Esophagus squamous epithelium (tissue), 5 donors: Measurements from ENCODE around the gene ACTR3. TPM values are rescaled to one million over a fixed set of nuclear protein-coding genes. Genes with fewer than 3 reads are reported as not detected.

Experiments
- DNase-seq: peaks from one replicate; lab custom pipeline; 2025; lab: John Stamatoyannopoulos, UW
- H3K27ac ChIP-seq, 4 donors: fragments of 200-600 bp; sonication (generic); one replicate each; pipeline ENCODE4 v1.5.1; 2016 to 2019; ENCODE audit warnings: mild to moderate bottlenecking in 1 of 4
- H3K27me3 ChIP-seq, 4 donors: fragments of 200-600 bp; sonication (generic); 1 replicate in 3 of 4; 2 replicates in 1 of 4; pipeline versions ENCODE4 v1.5.1 to v1.6.0; 2017 to 2021; ENCODE audit warnings: antibody characterized with exemption in 1 of 4
- H3K36me3 ChIP-seq, 3 donors: fragments of 200-600 bp; sonication (generic); one replicate each; pipeline ENCODE4 v1.5.1; 2016 to 2019
- H3K4me1 ChIP-seq, 3 donors: fragments of 200-600 bp; sonication (generic); one replicate each; pipeline ENCODE4 v1.5.1; 2017 to 2019
- H3K4me3 ChIP-seq, 4 donors: fragments of 200-600 bp; sonication (generic); 1 replicate in 3 of 4; 2 replicates in 1 of 4; pipeline ENCODE4 v1.5.1; 2016 to 2019; ENCODE audit warnings: mild to moderate bottlenecking in 2 of 4, moderate library complexity in 1 of 4
- H3K9me3 ChIP-seq, 3 donors: fragments of 200-600 bp; sonication (generic); one replicate each; pipeline ENCODE4 v1.5.1; 2016 to 2019
- CTCF ChIP-seq, 6 experiments: fragments of 450-650 bp in 4 of 6; fragments of 200-600 bp in 2 of 6; sonication (generic) in 2 of 6; IDR thresholded peaks; one replicate each; pipeline ENCODE4 v1.5.1; 2016 to 2019; ENCODE audit warnings: antibody characterized with exemption in 6 of 6, mild to moderate bottlenecking in 4 of 6, moderate library complexity in 4 of 6
- POLR2A ChIP-seq, 4 donors: fragments of 450-650 bp; IDR thresholded peaks; one replicate each; pipeline ENCODE4 v1.6.1; 2017; ENCODE audit warnings: antibody characterized with exemption in 4 of 4, mild to moderate bottlenecking in 4 of 4, moderate library complexity in 3 of 4
- WGBS, 2 donors: methylation state at CpG; one replicate each; pipeline ENCODE4 v1.1.5; 2018; 5-methylcytosine and 5-hydroxymethylcytosine counted together
- intact Hi-C: fragments of 100-400 bp; cut with DNase I; formaldehyde crosslinking; loops from one replicate; pipeline ENCODE4 v1.15.0; 2022
- total RNA-seq, 4 donors: library from RNA; depleted of rRNA; stranded (reverse); fragments of >200 nt; gene quantifications; one replicate each; pipeline ENCODE4 v1.1.0, GENCODE V29; 2016
- donor health status: DM: yes; HTN: yes; CAD: no.

Gene ACTR3
- total RNA-seq, 4 donors from 2014 or later, result 164 to 274 (median 226) TPM

GRCh38 chr2:113879457-113879856, 10.4 kb upstream of the ACTR3 start:
- Histone ChIP-seq H3K27me3 (no peaks in the 10 kb centered on the region), H3K4me1 (peaks cover 10 to 32% (median 12%) of the 10 kb centered on the region in 3 donors), H3K36me3 (no peaks in the 10 kb centered on the region), H3K9me3 (no peaks in the 10 kb centered on the region), H3K27ac (no peak overlapping the region), H3K4me3 (no peak overlapping the region)
- TF ChIP-seq POLR2A (IDR thresholded peaks at IDR 0.05) (no peak), CTCF (IDR thresholded peaks at IDR 0.05) (no peak)
- intact Hi-C loops, result no loop called here
- no peak for DNase-seq
- 52 to 91% methylated on average over 3 of the region's 3 CpGs for WGBS, 2 donors

- 37 to 45% methylated on average over 2 of the region's 2 CpGs for WGBS, 2 donors
- peak overlapping the region in 3 of 4 donors; percentile 13 to 54 (median 50) for H3K27ac ChIP-seq
- no peaks in the 10 kb centered on the region for H3K9me3 ChIP-seq
- no peaks in the 10 kb centered on the region for H3K27me3 ChIP-seq
- H3K36me3 ChIP-seq, result no peaks in the 10 kb centered on the region
- H3K4me3 ChIP-seq, result no peak overlapping the region
- peak; percentile 10 for DNase-seq
- H3K4me1 ChIP-seq, result peaks cover 16 to 38% (median 19%) of the 10 kb centered on the region in 3 donors
- TF ChIP-seq POLR2A (IDR thresholded peaks at IDR 0.05), result no peak
- TF ChIP-seq CTCF (IDR thresholded peaks at IDR 0.05), result no peak
- intact Hi-C loops, result no loop called here
Measured at GRCh38 chr2:113886479-113887008, 3.3 kb upstream of the ACTR3 start.

GRCh38 chr2:113887009-113887792, 2.7 kb upstream of the ACTR3 start:
- Histone ChIP-seq H3K4me1 (peaks cover 16 to 44% (median 22%) of the 10 kb centered on the region in 3 donors), H3K9me3 (no peaks in the 10 kb centered on the region), H3K27me3 (no peaks in the 10 kb centered on the region), H3K36me3 (no peaks in the 10 kb centered on the region), H3K4me3 (no peak overlapping the region), H3K27ac (peak overlapping the region in 3 of 4 donors; percentile 13 to 54 (median 54))
- no peak for DNase-seq
- intact Hi-C loops, result no loop called here
- TF ChIP-seq CTCF (IDR thresholded peaks at IDR 0.05) (no peak), POLR2A (IDR thresholded peaks at IDR 0.05) (no peak)
- 75 to 81% methylated on average over 7 of the region's 7 CpGs for WGBS, 2 donors

GRCh38 chr2:113888641-113889470, 1.0 kb upstream of the ACTR3 start:
- DNase-seq, result no peak
- Histone ChIP-seq H3K27ac (peak overlapping the region; percentile 98 to 100 (median 99)), H3K27me3 (no peaks in the 10 kb centered on the region), H3K9me3 (no peaks in the 10 kb centered on the region), H3K4me1 (peaks cover 22 to 61% (median 30%) of the 10 kb centered on the region in 3 donors), H3K36me3 (no peaks in the 10 kb centered on the region), H3K4me3 (peak overlapping the region; percentile 73 to 100 (median 90))
- intact Hi-C loops, result no loop called here
- WGBS, 2 donors, result 32 to 35% methylated on average over 14 of the region's 14 CpGs
- no peak for TF ChIP-seq POLR2A (IDR thresholded peaks at IDR 0.05)
- TF ChIP-seq CTCF (IDR thresholded peaks at IDR 0.05), result no peak
